GM12874 (cell line): ENCODE results near the gene MRPS33.

ENCODE experiments used
- CTCF ChIP-seq: IDR thresholded peaks from 2 replicates; pipeline ENCODE4 v1.5.1; 2011; ENCODE audit warnings: low read depth, mild to moderate bottlenecking, control low read depth, low read length, moderate library complexity; ENCODE audit not compliant: insufficient read depth

The MRPS33 gene

GRCh38 chr7:141042222-141043193, 27.8 kb upstream of the MRPS33 start:
- TF ChIP-seq CTCF = no peak

GRCh38 chr7:141039376-141039775, 24.6 kb upstream of the MRPS33 start:
- TF ChIP-seq CTCF = no peak

- TF ChIP-seq CTCF = no peak
Measured at GRCh38 chr7:141028767-141029166, 14.0 kb upstream of the MRPS33 start.

GRCh38 chr7:141027043-141027442, 12.3 kb upstream of the MRPS33 start:
- TF ChIP-seq CTCF = no peak

- no peak for TF ChIP-seq CTCF
Measured at GRCh38 chr7:141024668-141025067, 9.9 kb upstream of the MRPS33 start.

GRCh38 chr7:141023295-141023694, 8.5 kb upstream of the MRPS33 start:
- no peak for TF ChIP-seq CTCF

GRCh38 chr7:141017555-141017954, 2.8 kb upstream of the MRPS33 start:
- TF ChIP-seq CTCF = no peak
